Measurements from ENCODE around the gene DRC1.

DRC1 gene

DNA sequence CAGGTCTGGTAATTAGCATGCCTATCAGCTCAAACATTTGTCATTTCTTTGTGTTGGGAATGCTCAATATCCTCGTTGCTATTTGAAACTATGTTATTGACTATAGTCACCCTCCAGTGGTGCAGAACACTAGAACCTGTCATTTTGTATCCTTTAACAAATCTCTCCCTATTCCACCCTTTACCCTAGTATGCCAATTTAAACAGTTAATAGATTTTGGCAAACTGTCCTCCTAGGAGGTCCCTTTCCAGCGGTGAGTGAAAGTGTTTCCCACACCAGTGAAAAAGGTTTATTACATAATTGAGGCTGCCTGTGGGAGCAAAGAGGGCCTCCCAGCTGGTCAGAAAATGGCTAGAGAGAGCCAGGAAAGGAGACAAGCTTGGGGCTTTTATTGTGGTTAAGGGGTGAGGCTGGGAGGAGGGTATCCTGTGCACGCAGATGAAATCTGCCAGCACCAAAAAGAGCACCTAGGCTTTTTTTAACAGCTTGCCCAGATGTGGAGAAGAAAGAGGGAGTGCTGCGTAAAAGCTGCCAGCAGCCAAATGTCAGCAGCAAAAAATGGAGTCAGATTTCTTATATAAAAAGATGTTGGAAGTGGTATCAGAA, 1.8 kb upstream of the DRC1 start:
- no peak for DNase-seq (ENCODE audit: low spot score)

- DNase-seq (ENCODE audit: low spot score), result no peak
These were observed 997 bp upstream of the DRC1 start for GRCh38 chr2:26400723-26401122.

GRCh38 chr2:26407526-26407925, 5.8 kb downstream of the DRC1 start:
- DNase-seq (ENCODE audit: low spot score), result no peak

GRCh38 chr2:26409785-26410184, 8.1 kb downstream of the DRC1 start:
- no peak for DNase-seq (ENCODE audit: low spot score)

- no peak for DNase-seq (ENCODE audit: low spot score)
These were observed 9.1 kb downstream of the DRC1 start for GRCh38 chr2:26410764-26411243.

DNA sequence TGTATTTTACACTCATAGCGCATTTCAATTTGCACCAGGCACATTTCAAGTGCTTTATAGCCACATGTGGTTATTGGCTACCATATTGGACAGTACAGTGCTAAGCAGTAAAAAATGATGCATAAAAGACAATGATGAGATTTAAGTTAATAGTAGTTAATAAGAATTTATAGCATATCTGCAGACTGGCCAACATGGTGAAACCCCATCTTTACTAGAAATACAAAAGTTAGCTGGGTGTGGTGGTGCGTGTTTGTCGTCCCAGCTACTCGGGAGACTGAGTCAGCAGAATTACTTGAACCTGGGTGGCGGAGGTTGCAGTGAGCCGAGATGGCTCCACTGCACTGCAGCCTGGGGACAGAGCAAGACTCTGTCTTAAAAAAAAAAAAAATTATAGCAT, 9.7 kb downstream of the DRC1 start:
- DNase-seq (ENCODE audit: low spot score), result no peak

DNA sequence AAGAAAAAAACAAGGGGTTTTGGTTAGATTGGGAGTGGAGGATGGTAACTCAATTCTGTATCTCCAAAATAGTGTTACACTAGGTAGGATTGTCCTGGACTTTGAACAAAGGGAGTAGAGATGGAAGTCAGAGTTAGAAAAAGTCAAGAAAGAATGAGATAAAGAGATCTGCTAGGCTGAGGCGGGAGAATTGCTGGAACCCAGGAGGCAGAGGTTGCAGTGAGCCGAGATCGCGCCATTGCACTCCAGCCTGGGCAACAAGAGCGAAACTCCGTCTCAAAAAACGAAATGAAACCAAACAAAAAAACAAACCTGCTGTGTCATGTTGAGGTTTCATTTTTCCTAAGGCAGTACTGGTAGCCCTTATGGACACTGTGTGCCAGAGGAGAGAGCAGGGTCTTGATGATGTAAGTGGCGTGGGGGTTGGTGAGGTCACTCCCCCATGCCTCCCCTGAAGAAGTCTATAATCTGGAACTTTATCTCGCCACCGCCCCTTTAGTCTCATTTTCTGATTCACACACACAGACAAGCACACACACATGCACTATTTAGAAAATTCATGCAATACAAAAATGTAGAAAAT, 10.5 kb downstream of the DRC1 start:
- no peak for DNase-seq (ENCODE audit: low spot score)

- no peak for DNase-seq (ENCODE audit: low spot score)
These were observed 12.6 kb downstream of the DRC1 start for GRCh38 chr2:26414311-26414710.

DNA sequence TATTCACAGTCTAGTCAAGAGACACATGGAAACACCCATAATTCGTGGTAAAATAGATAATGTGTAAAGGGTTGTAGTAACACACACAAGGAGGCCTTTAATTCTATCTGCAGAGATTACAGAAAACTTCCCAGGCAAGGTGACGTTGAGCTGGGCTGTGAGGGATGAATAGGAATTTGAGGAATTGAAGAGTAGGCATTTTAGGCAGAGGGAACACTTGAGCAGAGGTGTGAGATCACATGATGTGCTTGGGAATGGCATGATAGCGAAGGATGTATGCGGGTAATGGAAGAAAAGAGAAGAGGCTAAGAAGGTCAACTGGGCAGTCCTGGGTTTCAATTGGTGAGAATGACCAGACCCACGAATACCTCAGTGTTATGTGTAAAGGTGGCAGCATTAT, 20.2 kb downstream of the DRC1 start:
- no peak for DNase-seq (ENCODE audit: low spot score)

DNA sequence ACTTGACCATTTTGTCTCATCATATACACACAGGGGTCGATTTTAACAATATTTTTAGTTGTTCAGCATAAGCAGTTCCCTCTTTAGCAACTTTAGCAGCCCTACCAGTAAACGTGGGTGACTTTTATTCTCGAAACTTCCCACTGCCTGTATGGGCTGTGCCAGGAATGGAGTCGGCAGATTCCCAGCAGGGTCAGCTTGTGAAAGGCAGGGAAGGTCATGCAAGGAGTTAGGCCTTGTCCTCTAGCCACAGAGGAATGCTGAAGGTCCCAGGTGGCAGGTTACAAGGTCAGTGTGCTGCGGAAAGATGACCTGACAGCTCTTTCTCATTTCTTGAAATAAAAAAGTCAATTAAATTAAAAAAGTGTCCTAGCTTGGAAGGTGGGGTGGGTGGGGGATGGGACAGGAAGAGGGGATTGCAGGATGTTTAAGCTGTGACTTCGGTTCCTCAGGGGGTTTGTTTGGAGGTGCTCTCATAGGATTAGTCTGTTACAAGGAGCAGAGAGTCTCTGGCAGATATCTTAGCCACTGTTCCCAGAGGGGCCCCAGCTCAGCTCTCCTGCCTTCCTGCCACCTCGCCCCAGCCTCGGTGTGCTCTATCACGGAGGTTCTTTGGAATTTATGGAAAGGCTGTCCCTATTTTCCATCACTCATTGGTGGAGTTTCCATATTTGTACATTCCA, 21.4 kb downstream of the DRC1 start:
- DNase-seq (ENCODE audit: low spot score), result no peak

GRCh38 chr2:26423750-26424149, 22.0 kb downstream of the DRC1 start:
- no peak for DNase-seq (ENCODE audit: low spot score)

- no peak for DNase-seq (ENCODE audit: low spot score)
These were observed 22.5 kb downstream of the DRC1 start for GRCh38 chr2:26424221-26424620.

DNA sequence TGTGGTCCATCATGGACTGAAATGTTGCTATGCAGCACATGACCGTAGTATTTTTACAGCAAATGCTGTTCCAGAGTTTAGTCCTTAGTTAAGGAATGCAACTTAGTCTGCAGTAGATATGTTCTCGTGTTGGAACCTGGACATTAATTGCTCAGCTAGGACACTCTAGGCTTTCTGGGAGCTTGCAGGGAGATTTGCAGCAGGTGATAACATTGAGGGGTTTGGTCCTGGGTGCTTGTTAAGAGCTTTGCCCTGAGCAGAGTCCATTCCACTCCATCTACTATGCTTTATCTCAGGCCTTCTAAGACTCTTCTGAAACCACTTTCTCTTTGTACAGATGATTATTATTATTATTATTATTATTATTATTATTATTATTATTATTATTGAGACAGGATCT, 27.1 kb downstream of the DRC1 start:
- no peak for DNase-seq (ENCODE audit: low spot score)

GRCh38 chr2:26429779-26430578, 28.3 kb downstream of the DRC1 start:
- DNase-seq (ENCODE audit: low spot score), result no peak

DNA sequence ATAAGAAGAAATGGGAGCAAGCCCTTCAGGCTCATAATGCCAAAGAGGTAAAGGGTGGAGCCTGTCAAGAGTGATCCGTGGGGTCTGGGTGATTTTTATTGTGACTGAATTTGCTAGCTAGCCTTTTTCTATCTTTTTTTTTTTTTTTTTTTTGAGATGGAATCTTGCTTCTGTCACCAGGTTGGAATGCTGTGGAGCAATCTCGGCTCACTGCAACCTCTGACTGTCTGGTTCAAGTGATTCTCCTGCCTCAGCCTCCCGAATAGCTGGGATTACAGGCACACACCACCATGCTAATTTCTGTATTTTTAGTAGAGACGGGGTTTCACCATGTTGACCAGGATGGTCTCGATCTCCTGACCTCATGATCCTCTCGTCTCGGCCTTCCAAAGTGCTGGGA, 29.1 kb downstream of the DRC1 start:
- no peak for DNase-seq (ENCODE audit: low spot score)

DNA sequence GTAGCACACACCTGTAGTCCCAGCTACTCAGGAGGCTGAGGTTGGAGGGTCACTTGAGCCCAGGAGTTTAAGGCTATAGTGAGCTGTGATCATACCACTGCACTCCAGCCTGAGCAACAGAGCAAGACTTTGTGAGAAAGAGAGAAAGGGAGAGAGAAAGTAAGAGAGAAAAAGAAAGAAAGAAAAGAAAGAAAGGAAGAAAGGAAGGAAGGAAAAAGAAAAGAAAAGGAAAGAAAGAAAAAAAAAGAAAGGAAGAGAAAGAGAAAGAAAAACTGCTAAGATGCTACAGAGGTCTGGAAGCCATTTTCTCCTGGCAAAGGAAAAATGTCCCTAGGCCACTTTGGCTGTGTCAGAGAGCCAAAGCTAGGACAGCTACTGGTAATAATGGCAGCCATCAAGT, 30.6 kb downstream of the DRC1 start:
- DNase-seq (ENCODE audit: low spot score), result no peak

- peak; percentile 15 for DNase-seq (ENCODE audit: low spot score)
These were observed 31.1 kb downstream of the DRC1 start for GRCh38 chr2:26432859-26433258.

- DNase-seq (ENCODE audit: low spot score), result no peak
These were observed 33.4 kb downstream of the DRC1 start for GRCh38 chr2:26435106-26435505.

GRCh38 chr2:26438526-26438925, 36.8 kb downstream of the DRC1 start:
- DNase-seq (ENCODE audit: low spot score), result no peak

DNA sequence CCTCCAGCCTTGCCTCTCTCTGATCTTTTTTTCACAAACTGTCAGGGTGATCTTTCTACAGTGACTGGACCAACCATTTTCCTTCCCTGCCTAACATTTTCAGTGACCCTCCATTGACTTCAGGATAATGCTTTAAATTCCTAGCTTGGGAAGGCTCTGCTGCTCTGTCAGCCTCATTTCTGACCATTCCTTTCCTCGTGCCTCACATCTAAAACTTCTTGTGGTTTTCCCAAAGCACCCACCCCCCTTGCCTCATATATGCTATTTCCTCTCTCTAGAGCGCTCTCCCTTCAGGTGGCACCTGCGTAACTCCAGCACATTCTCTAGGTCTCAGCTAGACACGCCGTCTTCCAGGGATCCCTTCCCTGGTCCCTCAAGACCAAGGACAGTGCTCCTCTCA, 37.2 kb downstream of the DRC1 start:
- no peak for DNase-seq (ENCODE audit: low spot score)

DNA sequence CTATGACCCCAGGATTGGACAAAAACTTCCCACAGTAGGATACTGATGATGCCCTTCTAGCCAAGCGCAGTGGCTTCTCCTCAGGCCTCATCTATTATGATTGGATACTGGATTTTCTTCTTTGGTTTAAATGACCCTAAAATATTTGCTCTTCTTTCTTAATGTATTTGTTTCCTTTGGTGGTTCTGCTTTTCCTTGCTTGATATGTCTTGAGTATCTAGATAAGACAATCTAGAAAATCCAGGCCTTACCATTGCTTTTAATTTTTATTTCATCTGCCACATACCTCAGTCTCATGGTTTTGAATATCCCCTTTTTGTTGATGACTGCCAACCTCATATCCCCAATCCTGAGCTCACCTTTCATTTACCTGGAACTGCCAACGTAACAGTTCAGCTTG, 40.6 kb downstream of the DRC1 start:
- no peak for DNase-seq (ENCODE audit: low spot score)

DNA sequence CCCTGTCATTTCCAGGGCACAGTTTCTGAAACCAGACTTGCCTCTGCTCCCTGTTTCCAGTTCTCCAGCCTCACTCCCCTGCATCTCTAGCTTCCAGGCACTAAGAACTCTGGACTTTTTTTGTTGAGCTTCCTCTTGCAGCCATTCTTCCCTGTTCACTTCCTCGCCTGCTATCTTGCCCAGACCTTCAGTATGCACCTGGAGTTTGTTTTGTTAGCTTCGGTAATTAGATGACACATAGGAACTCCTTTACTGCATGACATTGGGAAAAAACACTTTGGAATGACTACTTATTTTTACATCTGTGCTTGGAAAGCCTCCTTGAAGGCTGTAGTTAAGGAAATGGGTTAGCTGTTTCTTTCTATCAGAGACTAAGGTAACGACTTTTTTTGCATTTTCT, 41.0 kb downstream of the DRC1 start:
- no peak for DNase-seq (ENCODE audit: low spot score)

DNA sequence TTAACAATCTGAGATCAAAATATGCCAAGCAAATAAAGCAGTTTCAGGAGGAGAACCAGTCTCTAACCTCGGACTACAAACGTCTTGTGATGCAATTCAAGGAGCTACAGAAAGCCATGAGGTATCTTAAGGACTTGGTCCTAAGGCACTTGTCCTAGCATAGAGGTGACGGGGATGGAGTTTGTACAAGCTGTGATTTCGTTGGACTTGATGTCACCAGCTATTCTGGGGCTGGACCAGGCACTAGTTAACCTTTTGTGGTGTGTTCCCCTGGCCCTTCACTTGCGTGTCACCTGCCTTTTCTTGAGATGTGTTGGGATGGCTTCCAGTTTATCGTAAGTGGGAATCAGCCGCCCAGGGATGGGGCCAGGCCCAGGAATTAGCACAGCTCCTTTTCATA, 42.5 kb downstream of the DRC1 start:
- DNase-seq (ENCODE audit: low spot score), result no peak
